ENCODE results near the gene MRPS12. TPM values are rescaled to one million over a fixed set of nuclear protein-coding genes. Genes with fewer than 3 reads are reported as not detected.

MRPS12 gene
- total RNA-seq, 1 experiment from 2014 or later: 88.0 TPM

DNA sequence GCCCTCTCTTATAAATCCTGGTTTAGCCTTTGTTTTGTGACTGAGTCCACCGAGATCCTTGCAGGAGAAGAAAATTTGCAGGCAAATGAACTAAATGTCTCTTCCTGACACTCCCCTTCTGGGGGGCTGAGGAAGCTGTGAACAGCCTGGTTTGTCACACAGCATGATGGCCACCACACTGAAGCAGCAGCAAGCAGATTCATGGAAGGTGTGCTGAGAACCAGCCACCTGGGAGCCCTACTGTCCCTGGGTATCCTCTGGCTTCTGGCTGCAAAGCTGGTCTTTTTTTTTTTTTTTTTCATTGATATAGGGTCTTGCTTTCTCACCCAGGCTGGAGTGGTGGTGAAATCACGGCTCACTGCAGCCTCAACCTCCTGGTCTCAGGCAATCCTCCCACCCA is 11.2 kb downstream of the MRPS12 start (continued):
- TF ChIP-seq SMAD4 (CRISPR knock-in tag; IDR thresholded peaks at IDR 0.05): no peak
- no peak for TF ChIP-seq ZNF263 (CRISPR knock-in tag; IDR thresholded peaks at IDR 0.05; ENCODE audit: low read depth)
- TF ChIP-seq NR3C1 (CRISPR knock-in tag; conservative IDR thresholded peaks at IDR 0.05; ENCODE audit: low read depth): no peak
- TF ChIP-seq, protein P1, sequence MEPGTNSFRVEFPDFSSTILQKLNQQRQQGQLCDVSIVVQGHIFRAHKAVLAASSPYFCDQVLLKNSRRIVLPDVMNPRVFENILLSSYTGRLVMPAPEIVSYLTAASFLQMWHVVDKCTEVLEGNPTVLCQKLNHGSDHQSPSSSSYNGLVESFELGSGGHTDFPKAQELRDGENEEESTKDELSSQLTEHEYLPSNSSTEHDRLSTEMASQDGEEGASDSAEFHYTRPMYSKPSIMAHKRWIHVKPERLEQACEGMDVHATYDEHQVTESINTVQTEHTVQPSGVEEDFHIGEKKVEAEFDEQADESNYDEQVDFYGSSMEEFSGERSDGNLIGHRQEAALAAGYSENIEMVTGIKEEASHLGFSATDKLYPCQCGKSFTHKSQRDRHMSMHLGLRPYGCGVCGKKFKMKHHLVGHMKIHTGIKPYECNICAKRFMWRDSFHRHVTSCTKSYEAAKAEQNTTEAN (CRISPR knock-in tag; IDR thresholded peaks at IDR 0.05): no peak
- TF ChIP-seq NFE2L1 (CRISPR knock-in tag; IDR thresholded peaks at IDR 0.05): no peak
- no peak for TF ChIP-seq SMAD3 (CRISPR knock-in tag; IDR thresholded peaks at IDR 0.05; ENCODE audit: borderline replicate concordance)
- TF ChIP-seq, protein P2, sequence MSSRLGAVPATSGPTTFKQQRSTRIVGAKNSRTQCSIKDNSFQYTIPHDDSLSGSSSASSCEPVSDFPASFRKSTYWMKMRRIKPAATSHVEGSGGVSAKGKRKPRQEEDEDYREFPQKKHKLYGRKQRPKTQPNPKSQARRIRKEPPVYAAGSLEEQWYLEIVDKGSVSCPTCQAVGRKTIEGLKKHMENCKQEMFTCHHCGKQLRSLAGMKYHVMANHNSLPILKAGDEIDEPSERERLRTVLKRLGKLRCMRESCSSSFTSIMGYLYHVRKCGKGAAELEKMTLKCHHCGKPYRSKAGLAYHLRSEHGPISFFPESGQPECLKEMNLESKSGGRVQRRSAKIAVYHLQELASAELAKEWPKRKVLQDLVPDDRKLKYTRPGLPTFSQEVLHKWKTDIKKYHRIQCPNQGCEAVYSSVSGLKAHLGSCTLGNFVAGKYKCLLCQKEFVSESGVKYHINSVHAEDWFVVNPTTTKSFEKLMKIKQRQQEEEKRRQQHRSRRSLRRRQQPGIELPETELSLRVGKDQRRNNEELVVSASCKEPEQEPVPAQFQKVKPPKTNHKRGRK (CRISPR knock-in tag; IDR thresholded peaks at IDR 0.05; ENCODE audit: borderline replicate concordance): no peak

DNA sequence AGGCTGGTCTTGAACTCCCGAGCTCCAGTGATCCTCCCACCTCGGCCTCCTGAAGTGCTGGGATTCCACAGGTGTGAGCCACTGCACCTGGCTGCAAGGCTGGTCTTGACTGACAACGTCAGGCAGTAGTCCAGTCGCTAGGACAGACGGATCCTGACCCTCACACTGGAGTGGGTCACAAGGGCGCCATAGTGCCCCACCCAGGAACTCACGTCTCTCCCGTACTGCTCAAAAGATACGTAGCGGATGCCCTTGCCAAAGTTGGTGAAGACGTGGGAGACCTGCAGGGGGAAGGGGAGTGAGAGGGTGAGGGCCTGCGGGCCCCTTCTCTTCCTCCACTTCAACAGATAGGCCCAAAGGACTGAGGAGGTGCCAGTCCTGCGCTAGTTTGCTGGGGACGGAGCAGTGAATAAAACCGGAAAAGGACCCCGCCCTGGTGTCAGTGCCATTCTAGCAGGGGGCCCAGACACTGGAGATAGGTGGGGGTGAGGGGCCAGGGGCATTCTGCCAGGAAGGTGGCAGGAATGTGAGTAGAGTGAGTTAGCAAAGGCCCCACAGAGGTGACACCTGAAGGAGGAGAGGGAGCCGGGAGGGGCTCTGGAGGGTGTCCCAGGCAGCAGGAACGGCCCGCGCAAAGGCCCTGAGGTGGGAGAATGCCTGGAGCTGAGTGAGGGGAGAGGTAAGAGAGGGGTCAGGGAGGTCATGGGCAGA is 11.9 kb downstream of the MRPS12 start:
- Mint-ChIP-seq H3K27me3 (ENCODE audit: low read depth) (peaks cover 32% of the 10 kb centered on the region), H3K4me1 (no peaks in the 10 kb centered on the region), H3K36me3 (peaks cover 5% of the 10 kb centered on the region), H3K27ac (no peak overlapping the region), H3K9me3 (peaks cover 4% of the 10 kb centered on the region; the same call in 1 of the 2 replicates), H3K4me3 (no peak overlapping the region)
- ChIA-PET CTCF (interaction anchor here (0.7 to 2.1 kb wide), 3 partner anchors 12 to 324 kb away, joined by 3 to 11 read pairs (median 5); partner anchors contain the start of genes EIF3K, MRPS12 and SARS2), POLR2A (no interaction called here)
- no peak for TF ChIP-seq FOXK1 (CRISPR knock-in tag; IDR thresholded peaks at IDR 0.05)
- no peak for TF ChIP-seq NFE2L1 (CRISPR knock-in tag; IDR thresholded peaks at IDR 0.05)
- TF ChIP-seq IRF2 (CRISPR knock-in tag; IDR thresholded peaks at IDR 0.05; ENCODE audit: borderline replicate concordance, low read depth): no peak
- no peak for TF ChIP-seq NR3C1 (CRISPR knock-in tag; conservative IDR thresholded peaks at IDR 0.05; ENCODE audit: low read depth)
- TF ChIP-seq, protein P3, sequence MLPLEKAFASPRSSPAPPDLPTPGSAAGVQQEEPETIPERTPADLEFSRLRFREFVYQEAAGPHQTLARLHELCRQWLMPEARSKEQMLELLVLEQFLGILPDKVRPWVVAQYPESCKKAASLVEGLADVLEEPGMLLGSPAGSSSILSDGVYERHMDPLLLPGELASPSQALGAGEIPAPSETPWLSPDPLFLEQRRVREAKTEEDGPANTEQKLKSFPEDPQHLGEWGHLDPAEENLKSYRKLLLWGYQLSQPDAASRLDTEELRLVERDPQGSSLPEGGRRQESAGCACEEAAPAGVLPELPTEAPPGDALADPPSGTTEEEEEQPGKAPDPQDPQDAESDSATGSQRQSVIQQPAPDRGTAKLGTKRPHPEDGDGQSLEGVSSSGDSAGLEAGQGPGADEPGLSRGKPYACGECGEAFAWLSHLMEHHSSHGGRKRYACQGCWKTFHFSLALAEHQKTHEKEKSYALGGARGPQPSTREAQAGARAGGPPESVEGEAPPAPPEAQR (CRISPR knock-in tag; IDR thresholded peaks at IDR 0.05): no peak
- no peak for TF ChIP-seq GABPB1 (CRISPR knock-in tag; IDR thresholded peaks at IDR 0.05)
- no peak for TF ChIP-seq ZNF138 (CRISPR knock-in tag; conservative IDR thresholded peaks at IDR 0.05)
- no peak for TF ChIP-seq TP53 (CRISPR knock-in tag; IDR thresholded peaks at IDR 0.05)
- TF ChIP-seq ZNF232 (CRISPR knock-in tag; IDR thresholded peaks at IDR 0.05): no peak
- TF ChIP-seq ZNF423 (CRISPR knock-in tag; IDR thresholded peaks at IDR 0.05): no peak
- TF ChIP-seq JUN (CRISPR knock-in tag; IDR thresholded peaks at IDR 0.05): no peak
- TF ChIP-seq ZBTB21 (CRISPR knock-in tag; IDR thresholded peaks at IDR 0.05; ENCODE audit: borderline replicate concordance): no peak
- TF ChIP-seq, protein P4, sequence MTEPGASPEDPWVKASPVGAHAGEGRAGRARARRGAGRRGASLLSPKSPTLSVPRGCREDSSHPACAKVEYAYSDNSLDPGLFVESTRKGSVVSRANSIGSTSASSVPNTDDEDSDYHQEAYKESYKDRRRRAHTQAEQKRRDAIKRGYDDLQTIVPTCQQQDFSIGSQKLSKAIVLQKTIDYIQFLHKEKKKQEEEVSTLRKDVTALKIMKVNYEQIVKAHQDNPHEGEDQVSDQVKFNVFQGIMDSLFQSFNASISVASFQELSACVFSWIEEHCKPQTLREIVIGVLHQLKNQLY (CRISPR knock-in tag; IDR thresholded peaks at IDR 0.05): no peak
- no peak for TF ChIP-seq SOX15 (CRISPR knock-in tag; IDR thresholded peaks at IDR 0.05)
- TF ChIP-seq, protein P5, sequence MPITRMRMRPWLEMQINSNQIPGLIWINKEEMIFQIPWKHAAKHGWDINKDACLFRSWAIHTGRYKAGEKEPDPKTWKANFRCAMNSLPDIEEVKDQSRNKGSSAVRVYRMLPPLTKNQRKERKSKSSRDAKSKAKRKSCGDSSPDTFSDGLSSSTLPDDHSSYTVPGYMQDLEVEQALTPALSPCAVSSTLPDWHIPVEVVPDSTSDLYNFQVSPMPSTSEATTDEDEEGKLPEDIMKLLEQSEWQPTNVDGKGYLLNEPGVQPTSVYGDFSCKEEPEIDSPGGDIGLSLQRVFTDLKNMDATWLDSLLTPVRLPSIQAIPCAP (CRISPR knock-in tag; IDR thresholded peaks at IDR 0.05): no peak
- TF ChIP-seq, protein P6, sequence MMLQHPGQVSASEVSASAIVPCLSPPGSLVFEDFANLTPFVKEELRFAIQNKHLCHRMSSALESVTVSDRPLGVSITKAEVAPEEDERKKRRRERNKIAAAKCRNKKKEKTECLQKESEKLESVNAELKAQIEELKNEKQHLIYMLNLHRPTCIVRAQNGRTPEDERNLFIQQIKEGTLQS (CRISPR knock-in tag; conservative IDR thresholded peaks at IDR 0.05): no peak
- no peak for ATAC-seq
- no peak for DNase-seq (ENCODE audit: low spot score)

Data from WTC11 (cell line).